ENCODE data around the gene CORO1A. TPM values are rescaled to one million over a fixed set of nuclear protein-coding genes. Genes with fewer than 3 reads are reported as not detected.
A peak's percentile ranks its signal among the peaks of the same experiment; 100 is the strongest.

CORO1A gene
- total RNA-seq, result 0.36 and 0.59 TPM in 2 replicates

- Histone ChIP-seq H3K4me3 (ENCODE audit: insufficient read depth, low read length) (peak within 1 kb of the TSS; percentile 70), H3K27ac (ENCODE audit: low read depth, low read length) (no peak within 1 kb of the TSS), H3K36me3 (ENCODE audit: insufficient read depth, low read length) (no peaks in the 10 kb centered on the region), H3K27me3 (ENCODE audit: insufficient read depth, low read length) (no peaks in the 10 kb centered on the region), H3K79me2 (ENCODE audit: insufficient read depth, low read length) (no peaks in the 10 kb centered on the region), H3K4me2 (ENCODE audit: insufficient read depth, low read length) (peak within 1 kb of the TSS; percentile 89), H3K9me3 (ENCODE audit: low read depth, low read length) (no peaks in the 10 kb centered on the region), H3K4me1 (ENCODE audit: insufficient read depth, low read length) (no peaks in the 10 kb centered on the region), H4K20me1 (ENCODE audit: insufficient read depth, low read length) (peaks cover 3% of the 10 kb centered on the region), H2AFZ (ENCODE audit: low read length) (peak within 1 kb of the TSS; percentile 96)
- peak; percentile 99 for DNase-seq (ENCODE audit: insufficient read length, low spot score, missing footprints)
- no peak for TF ChIP-seq CTCF (IDR thresholded peaks at IDR 0.05; ENCODE audit: extremely low read depth, low read depth, low read length)
Observed at GRCh38 chr16:30183233-30184095, at the start of gene CORO1A. Gene CORO1A (plus strand): TSS chr16:30183602. CDS start chr16:30185210, 1,608 bp downstream.

- peak overlapping the region; percentile 37 for H2AFZ ChIP-seq (ENCODE audit: low read length)
- no peaks in the 10 kb centered on the region for H3K36me3 ChIP-seq (ENCODE audit: insufficient read depth, low read length)
- H4K20me1 ChIP-seq (ENCODE audit: insufficient read depth, low read length), result no peaks in the 10 kb centered on the region
- H3K9me3 ChIP-seq (ENCODE audit: low read depth, low read length), result no peaks in the 10 kb centered on the region
- H3K79me2 ChIP-seq (ENCODE audit: insufficient read depth, low read length), result no peaks in the 10 kb centered on the region
- H3K27me3 ChIP-seq (ENCODE audit: insufficient read depth, low read length), result no peaks in the 10 kb centered on the region
- DNase-seq (ENCODE audit: insufficient read length, low spot score, missing footprints), result no peak
- no peaks in the 10 kb centered on the region for H3K4me1 ChIP-seq (ENCODE audit: insufficient read depth, low read length)
- H3K4me3 ChIP-seq (ENCODE audit: insufficient read depth, low read length), result no peak overlapping the region
- H3K27ac ChIP-seq (ENCODE audit: low read depth, low read length), result no peak overlapping the region
- no peak overlapping the region for H3K4me2 ChIP-seq (ENCODE audit: insufficient read depth, low read length)
- no peak for TF ChIP-seq CTCF (IDR thresholded peaks at IDR 0.05; ENCODE audit: extremely low read depth, low read depth, low read length)
Observed at GRCh38 chr16:30136971-30137605, 46.3 kb upstream of the CORO1A start.

- Histone ChIP-seq H3K4me2 (ENCODE audit: insufficient read depth, low read length) (no peak overlapping the region), H3K4me3 (ENCODE audit: insufficient read depth, low read length) (no peak overlapping the region), H4K20me1 (ENCODE audit: insufficient read depth, low read length) (no peaks in the 10 kb centered on the region), H2AFZ (ENCODE audit: low read length) (no peak overlapping the region), H3K4me1 (ENCODE audit: insufficient read depth, low read length) (no peaks in the 10 kb centered on the region), H3K36me3 (ENCODE audit: insufficient read depth, low read length) (no peaks in the 10 kb centered on the region), H3K27ac (ENCODE audit: low read depth, low read length) (no peak overlapping the region), H3K79me2 (ENCODE audit: insufficient read depth, low read length) (no peaks in the 10 kb centered on the region), H3K27me3 (ENCODE audit: insufficient read depth, low read length) (no peaks in the 10 kb centered on the region), H3K9me3 (ENCODE audit: low read depth, low read length) (no peaks in the 10 kb centered on the region)
- no peak for TF ChIP-seq CTCF (IDR thresholded peaks at IDR 0.05; ENCODE audit: extremely low read depth, low read depth, low read length)
- DNase-seq (ENCODE audit: insufficient read length, low spot score, missing footprints), result no peak
Observed at GRCh38 chr16:30137897-30138296, 45.5 kb upstream of the CORO1A start.

Measured in osteoblast (primary cell).